GM23338 (cell line): ENCODE data around the gene BCL11B. TPM values are rescaled to one million over a fixed set of nuclear protein-coding genes. Genes with fewer than 3 reads are reported as not detected.

Experiments used
- ATAC-seq: fragments of 200-7000 bp; cut with Tn5 transposase; 3 replicates; pipeline ENCODE4 v1.9.1; 2020
- DNase-seq: peaks from one replicate; pipeline ENCODE4 v3.0.0-alpha.2; 2015; ENCODE audit warnings: low spot score
- H2AFZ ChIP-seq: fragments of 200-600 bp; sonication (generic); 2 replicates; pipeline ENCODE4 v1.8.0; 2016; ENCODE audit warnings: antibody characterized with exemption, mild to moderate bottlenecking, moderate library complexity
- H3F3A ChIP-seq: fragments of 200-600 bp; sonication (generic); replicated peaks from 2 replicates; pipeline ENCODE4 v1.8.0; 2017; ENCODE audit warnings: antibody characterized with exemption, mixed run types, low read depth
- H3K27ac ChIP-seq: fragments of 200-600 bp; sonication (generic); 2 replicates; pipeline ENCODE4 v1.6.1; 2016; ENCODE audit warnings: low read depth
- H3K27me3 ChIP-seq: fragments of 200-600 bp; sonication (generic); 2 replicates; pipeline ENCODE4 v1.8.0; 2016; ENCODE audit warnings: mild to moderate bottlenecking, mixed run types, moderate library complexity; ENCODE audit not compliant: insufficient read depth
- H3K36me3 ChIP-seq: fragments of 200-600 bp; sonication (generic); 2 replicates; pipeline ENCODE4 v1.8.0; 2016; ENCODE audit warnings: mild to moderate bottlenecking; ENCODE audit not compliant: insufficient read depth
- H3K4me1 ChIP-seq: fragments of 200-600 bp; sonication (generic); 2 replicates; pipeline ENCODE4 v1.8.0; 2016; ENCODE audit warnings: mild to moderate bottlenecking, moderate library complexity; ENCODE audit not compliant: insufficient read depth
- H3K4me2 ChIP-seq: fragments of 200-600 bp; sonication (generic); 2 replicates; pipeline ENCODE4 v1.7.1; 2017; ENCODE audit warnings: mixed run types
- H3K4me3 ChIP-seq: fragments of 200-600 bp; sonication (generic); 2 replicates; pipeline ENCODE4 v1.6.1; 2016; ENCODE audit warnings: mixed run types
- H3K79me2 ChIP-seq: fragments of 200-600 bp; sonication (generic); replicated peaks from 2 replicates; pipeline ENCODE4 v1.8.0; 2017; ENCODE audit warnings: mild to moderate bottlenecking; ENCODE audit not compliant: insufficient read depth
- H3K9me2 ChIP-seq: fragments of 200-600 bp; sonication (generic); 2 replicates; pipeline ENCODE4 v1.8.0; 2017; ENCODE audit not compliant: insufficient read depth
- H4K20me1 ChIP-seq: fragments of 200-600 bp; sonication (generic); replicated peaks from 2 replicates; pipeline ENCODE4 v1.8.0; 2017; ENCODE audit warnings: mild to moderate bottlenecking; ENCODE audit not compliant: insufficient read depth
- H3K27ac Mint-ChIP-seq: 2 replicates; pipeline ENCODE4 v1.8.0; 2020; ENCODE audit warnings: inconsistent platforms, mild to moderate bottlenecking, moderate library complexity, mixed read lengths
- H3K27me3 Mint-ChIP-seq: 3 replicates; pipeline ENCODE4 v1.8.0; 2022; ENCODE audit warnings: low read depth, mild to moderate bottlenecking, moderate library complexity, mixed read lengths, inconsistent platforms; ENCODE audit not compliant: insufficient read depth, poor library complexity
- H3K36me3 Mint-ChIP-seq: 3 replicates; pipeline ENCODE4 v1.8.0; 2021; ENCODE audit warnings: low read depth, mild to moderate bottlenecking, inconsistent platforms, moderate library complexity, mixed read lengths
- H3K4me1 Mint-ChIP-seq: 3 replicates; pipeline ENCODE4 v1.8.0; 2020; ENCODE audit warnings: mild to moderate bottlenecking, inconsistent platforms, mixed read lengths
- H3K4me3 Mint-ChIP-seq: 3 replicates; pipeline ENCODE4 v1.8.0; 2021; ENCODE audit warnings: moderate library complexity, mild to moderate bottlenecking, inconsistent platforms, mixed read lengths
- H3K9me3 Mint-ChIP-seq: 3 replicates; pipeline ENCODE4 v1.8.0; 2020; ENCODE audit warnings: moderate library complexity, mild to moderate bottlenecking, inconsistent platforms, mixed read lengths
- CREB1 ChIP-seq: fragments of 250-450 bp; sonication (Bioruptor Pico); IDR thresholded peaks from 2 replicates; pipeline ENCODE4 v1.5.0; 2020; ENCODE audit warnings: low read depth, mild to moderate bottlenecking, moderate library complexity
- CTCF ChIP-seq, 2 experiments: fragments of 200-600 bp in 1 of 2; sonication (generic) in 1 of 2; conservative IDR thresholded peaks; 2 replicates each; pipeline versions ENCODE4 v1.5.1 to v1.6.1; 2016 to 2017; ENCODE audit warnings: antibody characterized with exemption in 2 of 2, low read depth in 2 of 2, mild to moderate bottlenecking in 2 of 2, moderate library complexity in 1 of 2
- ETS1 ChIP-seq: IDR thresholded peaks from 2 replicates; pipeline ENCODE4 v1.6.1; 2016; ENCODE audit warnings: antibody characterized with exemption
- EZH2 ChIP-seq: fragments of 200-600 bp; sonication (generic); IDR thresholded peaks from one replicate; pipeline ENCODE4 v1.8.0; 2017; ENCODE audit warnings: antibody characterized with exemption, mild to moderate bottlenecking, low read depth; ENCODE audit not compliant: unreplicated experiment
- EZH2phosphoT487 ChIP-seq: fragments of 200-600 bp; sonication (generic); IDR thresholded peaks from one replicate; pipeline ENCODE4 v1.8.1; 2018; ENCODE audit warnings: antibody characterized with exemption; ENCODE audit not compliant: unreplicated experiment
- JUNB ChIP-seq: IDR thresholded peaks from one replicate; pipeline ENCODE4 v1.6.1; 2016; ENCODE audit warnings: antibody characterized with exemption; ENCODE audit not compliant: unreplicated experiment
- NANOG ChIP-seq: IDR thresholded peaks from 2 replicates; pipeline ENCODE4 v1.6.1; 2016; ENCODE audit warnings: antibody characterized with exemption, borderline replicate concordance
- POLR2AphosphoS5 ChIP-seq: IDR thresholded peaks from 2 replicates; pipeline ENCODE4 v1.6.1; 2016; ENCODE audit warnings: antibody characterized with exemption, low read depth
- REST ChIP-seq: IDR thresholded peaks from one replicate; pipeline ENCODE4 v1.6.1; 2018; ENCODE audit warnings: antibody characterized with exemption; ENCODE audit not compliant: unreplicated experiment
- STAT1 ChIP-seq: IDR thresholded peaks from one replicate; pipeline ENCODE4 v1.6.1; 2016; ENCODE audit warnings: antibody characterized with exemption; ENCODE audit not compliant: unreplicated experiment
- ZNF114 ChIP-seq: fragments of 250-450 bp; sonication (Bioruptor Pico); IDR thresholded peaks from 2 replicates; pipeline ENCODE4 v1.5.0; 2020; ENCODE audit warnings: mild to moderate bottlenecking, moderate library complexity
- ZNF331 ChIP-seq: fragments of 250-450 bp; sonication (Bioruptor Pico); IDR thresholded peaks from 2 replicates; pipeline ENCODE4 v1.5.0; 2020; ENCODE audit warnings: low read depth, mild to moderate bottlenecking, moderate library complexity
- ZNF462 ChIP-seq: fragments of 250-450 bp; sonication (Bioruptor Pico); IDR thresholded peaks from 2 replicates; pipeline ENCODE4 v1.5.0; 2020; ENCODE audit warnings: mild to moderate bottlenecking, moderate library complexity
- polyA plus RNA-seq: library from polyadenylated mRNA; unstranded; fragments of >200 nt; fragmentation: Nextera tagmentation; extraction: Ambion mirVana; gene quantifications from 2 replicates; pipeline ENCODE4 v1.2.1, GENCODE V29; 2016
- total RNA-seq: library from RNA; depleted of rRNA; stranded (reverse); fragments of >200 nt; shearing (Covaris generic); gene quantifications from 2 replicates; pipeline ENCODE4 v1.2.3, GENCODE V29; 2014

Gene BCL11B
- total and polyA plus RNA-seq, 2 experiments from 2014 or later: 2.4 to 6.7 TPM

GRCh38 chr14:99238216-99238615 is 33.8 kb downstream of the BCL11B start:
- no peak overlapping the region for H2AFZ ChIP-seq
- Mint-ChIP-seq H3K4me1 (peaks cover 94% of the 10 kb centered on the region), H3K27ac (peak overlapping the region; percentile 83; the same call in 1 of the 2 replicates), H3K4me3 (no peak overlapping the region), H3K27me3 (peaks cover 3% of the 10 kb centered on the region), H3K9me3 (no peaks in the 10 kb centered on the region), H3K36me3 (no peaks in the 10 kb centered on the region)
- H3K4me2 ChIP-seq: peak overlapping the region; percentile 10; the same call in 1 of the 2 replicates
- no peaks in the 10 kb centered on the region for H3K36me3 ChIP-seq
- H3K4me3 ChIP-seq: no peak overlapping the region
- peaks cover 96% of the 10 kb centered on the region for H3K79me2 ChIP-seq
- H3K4me1 ChIP-seq: peaks cover 78% of the 10 kb centered on the region
- H3F3A ChIP-seq: no peaks in the 10 kb centered on the region
- H3K27ac ChIP-seq: no peak overlapping the region
- TF ChIP-seq CREB1 (CRISPR knock-in tag) (no peak), STAT1 (no peak), ZNF462 (CRISPR knock-in tag) (no peak), EZH2phosphoT487 (no peak), NANOG (no peak), ZNF114 (CRISPR knock-in tag) (no peak), ETS1 (no peak), JUNB (no peak), EZH2 (no peak), CTCF (conservative IDR thresholded peaks at IDR 0.05; ENCODE audit: low read depth in 2 of 2) (no peak), ZNF331 (CRISPR knock-in tag) (no peak), POLR2AphosphoS5 (no peak), REST (no peak)
- DNase-seq: no peak
- ATAC-seq: no peak
- H4K20me1 ChIP-seq: no peaks in the 10 kb centered on the region
- no peaks in the 10 kb centered on the region for H3K27me3 ChIP-seq
- H3K9me2 ChIP-seq: no peaks in the 10 kb centered on the region
